Measurements from ENCODE around the gene CCDC86.

DNA sequence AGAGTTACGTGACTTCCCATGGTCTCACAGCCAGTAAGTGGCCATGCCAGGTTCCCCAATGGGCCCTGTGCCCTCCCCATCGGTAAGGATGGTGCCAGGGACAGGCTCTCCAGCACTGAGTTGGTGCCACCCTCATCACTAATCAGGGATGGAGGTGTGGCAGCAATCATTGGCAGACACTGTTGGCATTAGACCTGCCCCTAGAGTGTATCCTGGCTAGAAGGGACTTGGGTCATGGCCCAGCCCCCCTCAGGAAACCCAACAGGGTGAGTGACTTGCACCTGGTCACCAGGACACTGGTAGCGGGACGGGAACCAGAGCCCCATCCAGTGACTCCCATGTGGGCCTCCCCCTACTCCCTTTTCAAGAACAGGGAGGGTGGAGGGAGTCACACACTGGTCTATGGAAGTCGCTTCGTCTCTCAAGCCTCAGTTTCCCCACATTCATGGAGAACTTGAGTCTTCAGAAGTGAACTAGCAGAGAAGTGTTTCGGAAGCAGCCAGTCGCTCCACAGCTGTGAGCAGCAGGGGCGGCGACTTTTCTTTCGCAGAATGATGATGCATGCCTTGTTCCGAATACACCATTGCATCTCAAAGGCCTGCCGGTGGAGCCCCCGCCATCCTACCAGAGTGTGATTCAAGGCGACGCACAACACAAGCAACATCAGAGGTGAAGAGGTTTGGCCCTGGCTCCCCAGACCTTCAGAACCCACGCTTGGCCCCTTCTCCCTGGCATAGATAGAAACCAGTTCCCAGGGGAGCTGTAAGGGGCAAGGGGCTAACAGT is 43.9 kb upstream of the CCDC86 start:
- TF ChIP-seq TCF12 (IDR thresholded peaks at IDR 0.05; ENCODE audit: low read depth, low read length) = no peak
- TF ChIP-seq, protein P1, sequence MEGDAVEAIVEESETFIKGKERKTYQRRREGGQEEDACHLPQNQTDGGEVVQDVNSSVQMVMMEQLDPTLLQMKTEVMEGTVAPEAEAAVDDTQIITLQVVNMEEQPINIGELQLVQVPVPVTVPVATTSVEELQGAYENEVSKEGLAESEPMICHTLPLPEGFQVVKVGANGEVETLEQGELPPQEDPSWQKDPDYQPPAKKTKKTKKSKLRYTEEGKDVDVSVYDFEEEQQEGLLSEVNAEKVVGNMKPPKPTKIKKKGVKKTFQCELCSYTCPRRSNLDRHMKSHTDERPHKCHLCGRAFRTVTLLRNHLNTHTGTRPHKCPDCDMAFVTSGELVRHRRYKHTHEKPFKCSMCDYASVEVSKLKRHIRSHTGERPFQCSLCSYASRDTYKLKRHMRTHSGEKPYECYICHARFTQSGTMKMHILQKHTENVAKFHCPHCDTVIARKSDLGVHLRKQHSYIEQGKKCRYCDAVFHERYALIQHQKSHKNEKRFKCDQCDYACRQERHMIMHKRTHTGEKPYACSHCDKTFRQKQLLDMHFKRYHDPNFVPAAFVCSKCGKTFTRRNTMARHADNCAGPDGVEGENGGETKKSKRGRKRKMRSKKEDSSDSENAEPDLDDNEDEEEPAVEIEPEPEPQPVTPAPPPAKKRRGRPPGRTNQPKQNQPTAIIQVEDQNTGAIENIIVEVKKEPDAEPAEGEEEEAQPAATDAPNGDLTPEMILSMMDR (IDR thresholded peaks at IDR 0.05 in 2 of 3, conservative IDR thresholded peaks at IDR 0.05 in 1 of 3; ENCODE audit: control insufficient read depth in 2 of 3, extremely low read depth in 1 of 3, insufficient read depth in 1 of 3, low read depth in 3 of 3, low read length in 3 of 3) = no peak
- no peak for TF ChIP-seq GABPA (IDR thresholded peaks at IDR 0.05; ENCODE audit: low read depth)
- TF ChIP-seq, protein P2, sequence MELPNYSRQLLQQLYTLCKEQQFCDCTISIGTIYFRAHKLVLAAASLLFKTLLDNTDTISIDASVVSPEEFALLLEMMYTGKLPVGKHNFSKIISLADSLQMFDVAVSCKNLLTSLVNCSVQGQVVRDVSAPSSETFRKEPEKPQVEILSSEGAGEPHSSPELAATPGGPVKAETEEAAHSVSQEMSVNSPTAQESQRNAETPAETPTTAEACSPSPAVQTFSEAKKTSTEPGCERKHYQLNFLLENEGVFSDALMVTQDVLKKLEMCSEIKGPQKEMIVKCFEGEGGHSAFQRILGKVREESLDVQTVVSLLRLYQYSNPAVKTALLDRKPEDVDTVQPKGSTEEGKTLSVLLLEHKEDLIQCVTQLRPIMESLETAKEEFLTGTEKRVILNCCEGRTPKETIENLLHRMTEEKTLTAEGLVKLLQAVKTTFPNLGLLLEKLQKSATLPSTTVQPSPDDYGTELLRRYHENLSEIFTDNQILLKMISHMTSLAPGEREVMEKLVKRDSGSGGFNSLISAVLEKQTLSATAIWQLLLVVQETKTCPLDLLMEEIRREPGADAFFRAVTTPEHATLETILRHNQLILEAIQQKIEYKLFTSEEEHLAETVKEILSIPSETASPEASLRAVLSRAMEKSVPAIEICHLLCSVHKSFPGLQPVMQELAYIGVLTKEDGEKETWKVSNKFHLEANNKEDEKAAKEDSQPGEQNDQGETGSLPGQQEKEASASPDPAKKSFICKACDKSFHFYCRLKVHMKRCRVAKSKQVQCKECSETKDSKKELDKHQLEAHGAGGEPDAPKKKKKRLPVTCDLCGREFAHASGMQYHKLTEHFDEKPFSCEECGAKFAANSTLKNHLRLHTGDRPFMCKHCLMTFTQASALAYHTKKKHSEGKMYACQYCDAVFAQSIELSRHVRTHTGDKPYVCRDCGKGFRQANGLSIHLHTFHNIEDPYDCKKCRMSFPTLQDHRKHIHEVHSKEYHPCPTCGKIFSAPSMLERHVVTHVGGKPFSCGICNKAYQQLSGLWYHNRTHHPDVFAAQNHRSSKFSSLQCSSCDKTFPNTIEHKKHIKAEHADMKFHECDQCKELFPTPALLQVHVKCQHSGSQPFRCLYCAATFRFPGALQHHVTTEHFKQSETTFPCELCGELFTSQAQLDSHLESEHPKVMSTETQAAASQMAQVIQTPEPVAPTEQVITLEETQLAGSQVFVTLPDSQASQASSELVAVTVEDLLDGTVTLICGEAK (IDR thresholded peaks at IDR 0.05; ENCODE audit: borderline replicate concordance) = no peak
- no peak for TF ChIP-seq JUND (IDR thresholded peaks at IDR 0.05; ENCODE audit: low read depth, low read length)
- no peak for TF ChIP-seq SIN3A (IDR thresholded peaks at IDR 0.05; ENCODE audit: low read depth, low read length)
- no peak for TF ChIP-seq POLR2A (IDR thresholded peaks at IDR 0.05; ENCODE audit: low read depth, low read length)
- TF ChIP-seq, protein P3, sequence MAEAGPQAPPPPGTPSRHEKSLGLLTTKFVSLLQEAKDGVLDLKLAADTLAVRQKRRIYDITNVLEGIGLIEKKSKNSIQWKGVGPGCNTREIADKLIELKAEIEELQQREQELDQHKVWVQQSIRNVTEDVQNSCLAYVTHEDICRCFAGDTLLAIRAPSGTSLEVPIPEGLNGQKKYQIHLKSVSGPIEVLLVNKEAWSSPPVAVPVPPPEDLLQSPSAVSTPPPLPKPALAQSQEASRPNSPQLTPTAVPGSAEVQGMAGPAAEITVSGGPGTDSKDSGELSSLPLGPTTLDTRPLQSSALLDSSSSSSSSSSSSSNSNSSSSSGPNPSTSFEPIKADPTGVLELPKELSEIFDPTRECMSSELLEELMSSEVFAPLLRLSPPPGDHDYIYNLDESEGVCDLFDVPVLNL (IDR thresholded peaks at IDR 0.05; ENCODE audit: low read depth, low read length) = no peak
- no peak for TF ChIP-seq SMAD1 (IDR thresholded peaks at IDR 0.05; ENCODE audit: low read depth, partially characterized antibody)
- TF ChIP-seq LARP7 (IDR thresholded peaks at IDR 0.05) = no peak

All from GM12878 (cell line).